H1 (cell line): ENCODE measurements around the gene NOSIP. TPM values are rescaled to one million over a fixed set of nuclear protein-coding genes. Genes with fewer than 3 reads are reported as not detected.

ENCODE experiments used
- CTCF ChIA-PET: fragments of 300-600 bp; sonication (Branson Sonifier 250); formaldehyde crosslinking; loops from one replicate; lab custom pipeline; 2021; ENCODE audit not compliant: partially characterized antibody; lab: Charles Lee
- POLR2A ChIA-PET: fragments of 300-600 bp; sonication (Branson Sonifier 250); formaldehyde crosslinking; loops from one replicate; lab custom pipeline; 2021; ENCODE audit warnings: inconsistent platforms; ENCODE audit not compliant: partially characterized antibody; lab: Charles Lee
- DNase-seq, 2 experiments: peaks; one replicate each; pipeline versions ENCODE4 v3.0.0 to v3.0.0-alpha.2; 2010 to 2022; ENCODE audit warnings: low spot score in 2 of 2, low read depth in 1 of 2, mixed read lengths in 1 of 2
- FAIRE-seq: peaks from 2 replicates; lab custom pipeline; 2011; peaks lifted over from hg19 to GRCh38; lab: Jason Lieb, UNC
- H2AFZ ChIP-seq: 2 replicates; pipeline ENCODE4 v1.8.1; 2012; ENCODE audit warnings: low read length, inconsistent platforms
- H2AK5ac ChIP-seq: 2 replicates; pipeline ENCODE4 v1.6.1; 2013; ENCODE audit warnings: low read depth, low read length
- H2BK120ac ChIP-seq: replicated peaks from 2 replicates; pipeline ENCODE3; 2013; ENCODE audit warnings: low read depth, low read length, inconsistent platforms
- H2BK12ac ChIP-seq: 2 replicates; pipeline ENCODE4 v1.6.1; 2013; ENCODE audit warnings: low read depth, low read length
- H2BK15ac ChIP-seq: 2 replicates; pipeline ENCODE4 v1.6.1; 2013; ENCODE audit warnings: low read length
- H2BK20ac ChIP-seq: 2 replicates; pipeline ENCODE4 v1.6.1; 2013; ENCODE audit warnings: low read length
- H2BK5ac ChIP-seq: 2 replicates; pipeline ENCODE4 v1.6.1; 2013; ENCODE audit warnings: low read depth, low read length
- H3K14ac ChIP-seq: 2 replicates; pipeline ENCODE4 v1.6.1; 2013; ENCODE audit warnings: inconsistent platforms; ENCODE audit not compliant: insufficient read length
- H3K18ac ChIP-seq: 2 replicates; pipeline ENCODE4 v1.6.1; 2013; ENCODE audit warnings: low read length; ENCODE audit errors: extremely low read depth
- H3K23ac ChIP-seq: 2 replicates; pipeline ENCODE4 v1.6.1; 2013; ENCODE audit warnings: inconsistent platforms; ENCODE audit not compliant: insufficient read length
- H3K23me2 ChIP-seq: 2 replicates; pipeline ENCODE4 v1.6.1; 2013; ENCODE audit warnings: low read depth, low read length
- H3K27ac ChIP-seq: 2 replicates; pipeline ENCODE4 v1.6.1; 2011; ENCODE audit warnings: low read depth, low read length, inconsistent platforms
- H3K27me3 ChIP-seq, 4 experiments: replicated peaks in 1 of 4; 1 replicate in 1 of 4; 2 replicates in 3 of 4; pipeline versions ENCODE4 v1.6.1 to v1.8.1; 2011 to 2013; ENCODE audit warnings: low read length in 3 of 4, mild to moderate bottlenecking in 3 of 4, inconsistent platforms in 2 of 4, mixed read lengths in 2 of 4, moderate library complexity in 1 of 4; ENCODE audit not compliant: control insufficient read depth in 3 of 4, insufficient read depth in 3 of 4; ENCODE audit errors: extremely low read depth in 1 of 4
- H3K36me3 ChIP-seq, 4 experiments: 2 replicates each; pipeline versions ENCODE4 v1.6.1 to v1.8.1; 2011 to 2013; ENCODE audit warnings: mild to moderate bottlenecking in 4 of 4, low read length in 3 of 4, moderate library complexity in 2 of 4, control low read depth in 1 of 4, inconsistent platforms in 1 of 4; ENCODE audit not compliant: insufficient read depth in 4 of 4, control insufficient read depth in 2 of 4
- H3K4ac ChIP-seq: replicated peaks from 2 replicates; pipeline ENCODE3; 2013; ENCODE audit warnings: low read length, low read depth, mixed read lengths, inconsistent platforms; ENCODE audit not compliant: insufficient read length
- H3K4me1 ChIP-seq, 4 experiments: replicated peaks in 1 of 4; 1 replicate in 1 of 4; 2 replicates in 3 of 4; pipeline versions ENCODE4 v1.6.1 to v1.8.1; 2011 to 2013; ENCODE audit warnings: low read length in 3 of 4, inconsistent platforms in 2 of 4, mixed read lengths in 1 of 4; ENCODE audit not compliant: insufficient read depth in 4 of 4, control insufficient read depth in 3 of 4
- H3K4me2 ChIP-seq, 2 experiments: 2 replicates each; pipeline versions ENCODE4 v1.6.1 to v1.8.1; 2011 to 2013; ENCODE audit warnings: low read depth in 2 of 2, low read length in 2 of 2, control low read depth in 1 of 2, inconsistent platforms in 1 of 2, mild to moderate bottlenecking in 1 of 2; ENCODE audit not compliant: insufficient read depth in 1 of 2
- H3K4me3 ChIP-seq, 4 experiments: fragments of 200-600, 300-600 bp in 1 of 4; sonication (generic), shearing (Covaris generic), sonication (Bioruptor Twin) in 1 of 4; 2 replicates each; pipeline versions ENCODE4 v1.5.1 to v1.8.1; 2011 to 2016; ENCODE audit warnings: low read length in 4 of 4, low read depth in 3 of 4, control low read depth in 2 of 4, inconsistent platforms in 2 of 4, mild to moderate bottlenecking in 2 of 4, mixed read lengths in 1 of 4, moderate library complexity in 1 of 4; ENCODE audit not compliant: insufficient read depth in 2 of 4; ENCODE audit errors: extremely low read depth in 1 of 4
- H3K56ac ChIP-seq: replicated peaks from 2 replicates; pipeline ENCODE3; 2013; ENCODE audit warnings: low read depth, mild to moderate bottlenecking, mixed read lengths, low read length, inconsistent platforms; ENCODE audit not compliant: insufficient read length
- H3K79me1 ChIP-seq: 2 replicates; pipeline ENCODE4 v1.6.1; 2013; ENCODE audit warnings: low read depth, low read length, control low read depth
- H3K79me2 ChIP-seq, 2 experiments: 2 replicates each; pipeline versions ENCODE4 v1.6.1 to v1.8.1; 2012 to 2013; ENCODE audit warnings: low read length in 2 of 2, mild to moderate bottlenecking in 2 of 2, inconsistent platforms in 1 of 2; ENCODE audit not compliant: insufficient read depth in 2 of 2, control insufficient read depth in 1 of 2
- H3K9ac ChIP-seq, 4 experiments: replicated peaks in 1 of 4; 1 replicate in 1 of 4; 2 replicates in 3 of 4; pipeline versions ENCODE4 v1.6.1 to v1.8.1; 2011 to 2013; ENCODE audit warnings: low read depth in 3 of 4, low read length in 3 of 4, control low read depth in 2 of 4, mild to moderate bottlenecking in 2 of 4, moderate library complexity in 2 of 4, inconsistent platforms in 1 of 4; ENCODE audit errors: extremely low read depth in 1 of 4
- H3K9me3 ChIP-seq, 2 experiments: 2 replicates each; pipeline versions ENCODE4 v1.6.1 to v1.8.1; 2012 to 2013; ENCODE audit warnings: mild to moderate bottlenecking in 2 of 2, moderate library complexity in 2 of 2, control low read depth in 1 of 2, inconsistent platforms in 1 of 2, low read depth in 1 of 2, low read length in 1 of 2, mixed read lengths in 1 of 2; ENCODE audit not compliant: insufficient read depth in 2 of 2
- H4K20me1 ChIP-seq, 2 experiments: replicated peaks in 1 of 2; 2 replicates each; pipeline versions ENCODE3 to v1.8.1; 2011 to 2013; ENCODE audit warnings: inconsistent platforms in 2 of 2, low read length in 2 of 2, mild to moderate bottlenecking in 1 of 2; ENCODE audit not compliant: insufficient read depth in 2 of 2, control insufficient read depth in 1 of 2
- H4K5ac ChIP-seq: 2 replicates; pipeline ENCODE4 v1.6.1; 2013; ENCODE audit warnings: low read length, low read depth, mixed read lengths, inconsistent platforms; ENCODE audit not compliant: insufficient read length
- H4K8ac ChIP-seq: 2 replicates; pipeline ENCODE4 v1.8.0; 2013; ENCODE audit warnings: mild to moderate bottlenecking, moderate library complexity, low read length, inconsistent platforms; ENCODE audit not compliant: insufficient read depth; ENCODE audit errors: extremely low read depth
- H4K91ac ChIP-seq: replicated peaks from 2 replicates; pipeline ENCODE3; 2013; ENCODE audit warnings: low read length, mixed read lengths, inconsistent platforms; ENCODE audit not compliant: insufficient read length
- CEBPB ChIP-seq: IDR thresholded peaks from 2 replicates; pipeline ENCODE4 v1.6.1; 2012; ENCODE audit warnings: low read depth, low read length
- EGR1 ChIP-seq: IDR thresholded peaks from 2 replicates; pipeline ENCODE4 v1.6.1; 2011; ENCODE audit warnings: low read depth, low read length, borderline replicate concordance
- GABPA ChIP-seq: IDR thresholded peaks from 2 replicates; pipeline ENCODE4 v1.6.1; 2011; ENCODE audit warnings: mild to moderate bottlenecking, low read length, moderate library complexity, borderline replicate concordance; ENCODE audit not compliant: insufficient read depth
- JUND ChIP-seq: IDR thresholded peaks from 2 replicates; pipeline ENCODE4 v1.6.1; 2011; ENCODE audit warnings: mild to moderate bottlenecking, improper control_type of control experiment, low read length
- KDM4A ChIP-seq: IDR thresholded peaks from one replicate; pipeline ENCODE4 v1.7.1; 2012; ENCODE audit warnings: low read depth, mild to moderate bottlenecking, moderate library complexity, low read length, inconsistent platforms; ENCODE audit not compliant: severe bottlenecking
- NRF1 ChIP-seq: IDR thresholded peaks from 2 replicates; pipeline ENCODE4 v1.6.1; 2011; ENCODE audit warnings: mild to moderate bottlenecking, low read depth, low read length, improper control_type of control experiment
- RAD21 ChIP-seq, 2 experiments: IDR thresholded peaks in 1 of 2; conservative IDR thresholded peaks in 1 of 2; 2 replicates each; pipeline ENCODE4 v1.6.1; 2011; ENCODE audit warnings: low read depth in 2 of 2, low read length in 2 of 2, improper control_type of control experiment in 1 of 2, inconsistent platforms in 1 of 2, mild to moderate bottlenecking in 1 of 2, moderate library complexity in 1 of 2
- SAP30 ChIP-seq: fragments of 300-600 bp; sonication (generic); IDR thresholded peaks from 2 replicates; pipeline ENCODE4 v1.7.1; 2012; ENCODE audit warnings: low read length, moderate library complexity, mild to moderate bottlenecking, inconsistent platforms; ENCODE audit not compliant: insufficient read depth, insufficient replicate concordance
- WGBS, 2 experiments: shearing (Covaris generic) in 1 of 2; methylation state at CpG; one replicate each; pipeline versions ENCODE4 v1.1.6 to v1.1.7; 2013 to 2015; ENCODE audit warnings: low lambda C conversion rate in 2 of 2, mixed read lengths in 2 of 2, inconsistent platforms in 1 of 2, low coverage in 1 of 2, missing lambda C conversion rate in 1 of 2; ENCODE audit not compliant: insufficient replicate concordance in 2 of 2, insufficient coverage in 1 of 2, insufficient read length in 1 of 2; ENCODE audit errors: extremely low coverage in 1 of 2, missing lambda C conversion rate in 1 of 2; 5-methylcytosine and 5-hydroxymethylcytosine counted together
- polyA plus RNA-seq, 7 experiments: library from polyadenylated mRNA; depleted of rRNA in 3 of 7; stranded (reverse) in 5 of 7; unstranded in 2 of 7; fragments of >200 nt in 5 of 7; fragments of 200-250 nt in 2 of 7; gene quantifications; 1 replicate in 5 of 7; 2 replicates in 1 of 7; 4 replicates in 1 of 7; pipeline versions ENCODE4 v1.2.1 to v1.2.3, GENCODE V29; 2011 to 2013; ENCODE audit warnings: missing spikeins in 2 of 7, mixed read lengths in 2 of 7
- total RNA-seq: library from RNA; stranded (reverse); fragmentation: NEBNext Ultra II Directional; extraction: Animal tissue kit (Norgen Biotek cat#: 25700); gene quantifications from 2 replicates; pipeline ENCODE4 v1.2.1, GENCODE V29; 2021

The NOSIP gene
- total and polyA plus RNA-seq, 2 of the 8 experiments (the other 6 are each of a cell fraction or from before 2014, with no cell fraction given), result 85.1 to 192 TPM

GRCh38 chr19:49558591-49558990, 21.8 kb downstream of the NOSIP start:
- Histone ChIP-seq H3K4me1 (peaks cover 5 to 22% (median 14%) of the 10 kb centered on the region in 4 experiments), H3K4ac (no peak overlapping the region), H3K79me1 (peaks cover 4% of the 10 kb centered on the region; the same call in 1 of the 2 replicates), H3K23ac (no peak overlapping the region), H4K5ac (no peak overlapping the region), H3K18ac (no peak overlapping the region), H2BK20ac (no peak overlapping the region), H3K9ac (no peak overlapping the region), H3K14ac (no peak overlapping the region), H2AK5ac (no peak overlapping the region), H2BK12ac (no peak overlapping the region), H2BK120ac (no peak overlapping the region), H3K56ac (no peak overlapping the region), H3K4me2 (no peak overlapping the region), H3K23me2 (peaks cover 6% of the 10 kb centered on the region), H4K8ac (no peak overlapping the region), H4K20me1 (peaks cover 0 to 12% of the 10 kb centered on the region in 2 experiments), H3K27me3 (no peaks in the 10 kb centered on the region; a peak in 2 of 7 replicates), H4K91ac (no peak overlapping the region), H3K79me2 (peaks cover 0 to 3% of the 10 kb centered on the region in 2 experiments; a peak in 2 of 4 replicates), H3K27ac (no peak overlapping the region), H3K36me3 (peaks cover 0 to 34% (median 11%) of the 10 kb centered on the region in 4 experiments; a peak in 5 of 8 replicates), H2BK15ac (no peak overlapping the region), H3K9me3 (no peaks in the 10 kb centered on the region), H2BK5ac (no peak overlapping the region), H2AFZ (no peak overlapping the region), H3K4me3 (no peak overlapping the region)
- TF ChIP-seq GABPA, result no peak
- no peak for TF ChIP-seq NRF1
- no peak for TF ChIP-seq CEBPB
- no peak for TF ChIP-seq RAD21 (IDR thresholded peaks at IDR 0.05 in 1 of 2, conservative IDR thresholded peaks at IDR 0.05 in 1 of 2; ENCODE audit: low read depth in 2 of 2, low read length in 2 of 2)
- no peak for TF ChIP-seq SAP30
- TF ChIP-seq JUND, result no peak
- no peak for TF ChIP-seq KDM4A
- no peak for TF ChIP-seq EGR1
- WGBS, 2 experiments, result 94% methylated on average over 7 of the region's 7 CpGs; no CpG with 5 or more reads in 1 of the 2 experiments
- DNase-seq (no peak), FAIRE-seq (no peak)
- ChIA-PET CTCF (interaction anchor here (0.9 to 18.1 kb wide), 11 partner anchors 9 to 82 kb away, joined by 3 to 240 read pairs (median 7); no protein-coding TSS in a partner anchor), POLR2A (interaction anchor here (0.7 to 5.5 kb wide), 8 partner anchors 10 to 118 kb away, joined by 4 to 44 read pairs (median 9); partner anchors contain the start of genes FCGRT, NOSIP, PRRG2 and RCN3)
